Globus pallidus (tissue), 1 donor: ENCODE results near the gene C1QA.
"Not testable (repeated sequence)": the region's sequence is repeated elsewhere in the genome, so short reads cannot be mapped to it uniquely, and the experiment has no call there.

Source experiments
- DNase-seq: peaks from one replicate; pipeline ENCODE4 v3.0.0-alpha.2; 2015; ENCODE audit warnings: low spot score

C1QA gene

DNA sequence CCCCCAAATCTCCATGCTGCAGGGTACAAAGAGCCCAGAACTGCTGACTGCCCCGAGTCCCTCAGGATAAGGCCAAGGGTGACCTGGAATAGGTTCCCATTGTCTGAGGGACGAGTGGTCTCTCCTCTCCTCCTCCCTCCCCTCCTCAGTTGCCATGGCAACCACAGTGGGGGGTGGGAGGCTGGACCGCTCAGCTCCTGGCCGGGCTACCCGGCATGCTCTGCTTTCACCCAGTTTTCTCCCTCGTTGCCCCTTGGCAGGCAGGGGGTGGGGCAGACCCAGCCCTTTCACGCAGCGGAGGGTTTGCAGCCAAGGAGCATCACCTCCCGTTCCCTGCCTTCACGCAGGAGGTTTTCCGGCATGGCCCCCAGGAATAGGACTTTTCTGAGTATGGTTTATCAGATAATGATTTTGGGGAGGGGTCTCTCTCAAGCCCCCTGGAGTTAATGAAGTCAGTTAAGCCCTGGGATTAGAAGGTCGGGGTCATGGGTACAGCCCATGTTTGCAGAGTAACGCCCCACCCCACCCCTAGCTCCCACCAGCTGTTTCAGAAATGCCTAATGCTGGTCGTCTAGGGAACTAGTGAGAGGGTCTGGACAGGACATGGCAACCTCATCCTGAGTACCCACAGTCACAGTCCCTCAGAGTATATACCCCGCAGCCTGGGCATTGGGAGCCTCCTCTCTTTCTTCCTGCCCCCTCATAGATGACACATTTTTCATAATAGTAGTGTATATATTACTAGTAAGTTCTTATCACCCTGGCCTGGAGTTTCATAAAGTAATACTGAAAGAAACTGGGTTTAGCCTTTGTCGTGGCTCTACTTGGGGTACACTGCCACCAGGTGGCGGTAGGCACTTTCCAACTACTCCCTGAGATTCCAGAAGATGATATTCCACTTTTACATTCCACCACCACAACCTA is 37.3 kb downstream of the C1QA start:
- DNase-seq: peak; percentile 54

DNA sequence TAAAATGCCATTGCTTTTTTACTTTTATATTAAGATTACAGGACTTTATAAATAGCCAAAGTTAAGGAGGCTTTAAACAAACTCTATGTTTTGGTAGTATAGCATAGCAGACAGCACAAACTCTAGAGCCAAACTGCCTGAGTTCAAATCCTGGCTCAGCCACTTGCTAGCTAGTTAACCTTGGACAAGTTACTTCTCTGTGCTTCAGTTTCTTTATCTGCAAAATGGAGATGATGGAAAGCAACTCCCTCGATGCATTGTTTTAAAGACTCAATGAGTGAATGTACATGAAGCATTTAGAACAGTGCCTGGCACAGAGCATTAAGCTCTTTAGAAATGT is 38.0 kb downstream of the C1QA start:
- no peak for DNase-seq

DNA sequence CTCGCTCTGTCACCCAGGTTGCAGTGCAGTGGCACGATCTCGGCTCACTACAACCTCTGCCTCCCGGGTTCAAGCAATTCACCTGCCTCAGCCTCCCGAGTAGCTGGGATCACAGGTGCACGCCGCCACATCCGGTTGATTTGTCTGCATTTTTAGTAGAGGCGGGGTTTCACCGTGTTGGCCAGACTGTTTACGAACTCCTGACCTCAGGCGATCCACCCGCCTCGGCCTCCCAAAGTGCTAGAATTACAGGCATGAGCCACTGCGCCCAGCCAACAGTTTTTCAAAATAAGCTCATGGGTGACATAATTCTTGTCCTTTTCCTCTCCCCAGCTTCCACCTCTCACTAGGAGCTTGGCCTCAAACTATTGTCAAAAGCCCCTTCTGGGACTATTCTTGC is 39.7 kb downstream of the C1QA start:
- not testable (repeated sequence) for DNase-seq

DNA sequence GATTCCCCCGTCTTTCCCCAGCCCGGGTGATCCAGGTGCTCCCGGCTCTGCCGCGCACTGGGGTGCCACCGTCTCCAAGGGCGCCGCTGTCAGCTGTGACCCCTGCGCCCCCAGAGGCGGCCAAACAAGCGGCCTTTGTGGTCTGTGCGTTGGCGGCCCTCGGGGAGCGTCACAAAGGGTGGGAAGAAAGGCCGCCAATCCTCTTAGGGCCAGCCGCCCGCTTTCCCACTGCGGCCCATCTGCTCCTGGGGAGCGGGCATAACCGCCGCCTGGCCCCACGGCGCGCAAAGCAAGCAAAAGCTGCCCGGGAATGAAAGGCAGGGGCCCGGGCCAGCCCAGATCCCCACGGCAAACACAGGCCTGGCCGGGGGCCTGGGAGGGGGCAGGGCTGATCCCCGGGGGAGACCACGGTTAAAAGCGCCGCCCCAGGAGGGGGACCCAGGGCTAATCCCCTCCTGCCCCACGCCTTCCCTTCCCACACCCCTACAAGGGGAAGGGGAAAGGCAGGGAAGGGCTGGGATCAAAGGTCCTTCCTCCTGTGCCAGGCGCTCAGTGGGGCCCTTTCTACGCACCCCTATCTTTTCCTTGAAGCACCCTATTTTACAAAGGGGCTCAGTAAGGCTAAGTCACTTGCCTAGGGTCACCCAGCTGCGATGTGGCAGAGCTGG is 40.6 kb downstream of the C1QA start:
- DNase-seq: no peak

DNA sequence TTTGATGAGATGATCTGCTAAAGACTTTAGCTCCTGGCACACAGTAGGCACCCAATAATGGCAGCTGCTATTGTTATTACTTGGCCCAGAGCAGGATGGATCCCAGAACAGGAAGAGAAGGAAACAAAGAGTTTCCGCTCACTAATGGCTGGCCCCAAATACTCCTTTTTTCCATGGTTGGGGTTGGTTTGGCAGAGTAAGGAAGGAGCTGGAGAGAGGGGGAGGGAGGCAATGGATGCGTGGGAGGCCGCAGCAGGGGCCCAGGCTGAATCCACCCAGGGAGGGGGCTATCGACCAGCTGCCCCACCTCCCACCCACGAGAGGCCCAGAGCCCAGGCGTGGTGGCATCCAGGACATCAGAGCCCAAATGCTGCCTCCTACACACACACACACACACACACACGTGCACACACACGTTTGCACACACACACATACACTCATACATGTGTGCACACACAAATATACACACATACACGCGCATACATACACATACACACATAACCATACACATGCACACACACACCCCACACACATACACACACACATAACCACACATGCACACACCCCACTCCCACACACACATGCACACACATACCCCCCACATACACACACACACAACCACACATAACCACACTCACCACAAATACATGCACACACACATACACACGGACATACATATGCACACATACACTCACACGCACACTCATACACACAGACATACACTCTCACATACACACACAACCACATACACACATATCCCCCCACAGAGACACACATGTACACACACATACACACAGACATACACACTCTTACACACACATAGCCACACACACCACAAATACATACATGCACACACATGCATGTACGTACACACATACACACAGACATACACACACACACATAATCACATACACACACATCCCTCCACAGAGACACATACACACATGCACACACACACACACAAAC is 41.8 kb downstream of the C1QA start:
- DNase-seq: no peak

DNA sequence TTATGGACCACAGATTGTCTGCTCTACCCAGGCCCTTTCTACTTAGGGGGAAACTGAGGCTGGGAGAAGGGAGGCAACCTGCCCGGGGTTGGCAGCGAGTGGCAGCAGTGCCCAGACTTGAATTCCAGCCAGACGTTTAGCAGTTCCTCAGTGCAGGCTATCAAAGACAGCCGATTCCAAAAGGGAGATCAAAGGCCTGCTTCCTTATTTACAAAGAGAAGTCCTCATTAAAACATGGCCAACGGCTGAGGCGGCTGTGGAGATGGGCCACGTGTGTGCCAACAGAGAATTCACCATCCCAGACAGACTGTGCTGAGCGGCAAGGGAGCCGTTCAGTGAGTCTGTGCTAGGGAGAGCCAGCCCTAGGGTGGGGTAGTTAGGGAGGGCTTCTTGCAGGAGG is 44.3 kb downstream of the C1QA start:
- DNase-seq: no peak

DNA sequence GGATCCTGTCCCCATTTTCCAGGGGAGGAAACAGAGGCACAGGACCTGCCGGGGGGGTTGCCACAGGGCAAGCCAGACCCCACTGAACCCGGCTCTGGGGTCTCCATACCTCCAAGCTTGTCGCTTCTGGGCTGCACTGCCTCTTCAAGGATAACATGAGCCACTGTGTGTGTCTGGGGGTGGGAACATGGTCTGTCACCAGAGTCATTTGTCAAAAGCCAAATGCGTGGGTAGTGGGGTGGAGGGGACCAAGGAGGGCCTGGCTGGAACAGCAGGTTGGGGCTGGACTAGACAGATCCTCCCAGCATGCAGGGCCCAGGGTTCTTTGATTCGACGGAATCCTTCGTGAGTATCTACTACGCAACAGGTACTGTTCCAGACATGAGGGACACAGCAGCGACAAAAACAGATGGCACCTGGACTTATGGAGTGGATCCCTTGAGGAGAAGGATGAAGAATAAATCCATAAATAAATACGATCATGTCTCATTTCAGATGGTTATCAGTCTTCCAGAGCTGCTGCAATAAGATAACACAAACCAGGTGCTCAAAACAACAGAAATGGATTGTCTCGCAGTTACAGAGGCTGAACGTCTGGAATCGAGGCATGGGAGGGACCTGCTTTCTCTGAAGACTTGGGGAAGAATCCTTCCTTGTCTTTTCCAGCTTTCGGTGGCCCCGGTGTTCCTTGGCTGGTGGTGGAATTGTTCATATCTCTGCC is 45.3 kb downstream of the C1QA start:
- no peak for DNase-seq

DNA sequence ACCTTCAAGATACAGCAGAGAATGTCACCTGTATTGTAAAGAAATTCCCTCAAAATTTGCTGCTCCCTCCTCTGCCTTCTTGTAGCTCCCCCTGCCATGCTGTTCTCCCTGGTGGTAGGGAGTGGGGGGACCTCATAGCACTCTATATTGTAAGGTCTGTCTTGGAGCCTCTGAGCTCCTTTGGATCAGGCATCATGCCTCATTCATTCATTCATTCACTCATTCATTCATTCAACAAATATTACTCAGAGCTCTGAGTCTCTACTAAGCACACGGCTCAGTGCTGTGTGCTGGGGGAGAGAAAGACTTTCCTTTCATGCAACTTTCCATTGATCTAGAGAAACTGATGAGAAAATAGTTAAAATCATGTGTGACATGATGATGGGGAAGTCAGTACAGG is 47.1 kb downstream of the C1QA start:
- DNase-seq: no peak

DNA sequence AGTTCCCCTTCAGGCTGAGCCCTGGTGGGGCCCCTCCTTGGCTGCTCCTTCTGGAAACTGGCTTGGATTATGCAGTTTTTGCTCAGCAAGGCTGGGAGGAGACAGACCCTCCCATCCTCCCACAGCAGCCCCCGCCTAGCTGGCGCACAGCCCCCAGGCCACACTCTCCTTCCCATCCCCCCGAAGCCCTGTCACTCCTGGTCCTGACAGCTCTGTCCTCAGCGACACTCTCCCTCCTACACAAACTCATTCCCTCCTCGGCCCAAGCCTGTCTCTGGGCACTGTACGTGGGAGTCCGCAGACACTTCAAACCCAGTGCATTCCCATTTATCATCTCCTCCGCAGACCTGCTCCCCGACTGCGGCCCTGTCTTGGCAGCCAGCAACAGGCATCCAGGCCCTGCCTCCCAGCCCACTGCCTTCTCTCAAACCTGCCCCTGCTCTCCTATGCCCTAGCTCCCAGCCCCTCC is 49.2 kb downstream of the C1QA start:
- DNase-seq: no peak

DNA sequence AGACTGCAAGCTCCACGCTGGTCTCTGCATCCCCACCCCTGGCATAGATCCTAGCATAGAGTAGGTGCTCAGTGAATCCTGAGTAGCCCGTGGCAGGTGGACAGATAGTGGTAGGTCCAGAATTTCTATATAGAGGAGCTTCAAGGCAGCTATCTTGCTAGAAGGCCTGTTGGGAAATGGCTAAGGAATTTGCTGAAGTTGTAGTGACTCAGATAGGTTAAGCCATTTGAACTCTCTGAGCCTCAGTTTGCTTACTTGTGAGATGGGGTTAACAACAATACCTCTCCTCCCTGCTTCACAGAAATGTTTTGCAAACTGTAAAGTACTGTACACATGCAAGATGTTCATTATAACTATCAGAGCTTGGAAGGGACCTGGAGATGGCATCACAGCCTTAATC is 50.8 kb downstream of the C1QA start:
- DNase-seq: no peak

DNA sequence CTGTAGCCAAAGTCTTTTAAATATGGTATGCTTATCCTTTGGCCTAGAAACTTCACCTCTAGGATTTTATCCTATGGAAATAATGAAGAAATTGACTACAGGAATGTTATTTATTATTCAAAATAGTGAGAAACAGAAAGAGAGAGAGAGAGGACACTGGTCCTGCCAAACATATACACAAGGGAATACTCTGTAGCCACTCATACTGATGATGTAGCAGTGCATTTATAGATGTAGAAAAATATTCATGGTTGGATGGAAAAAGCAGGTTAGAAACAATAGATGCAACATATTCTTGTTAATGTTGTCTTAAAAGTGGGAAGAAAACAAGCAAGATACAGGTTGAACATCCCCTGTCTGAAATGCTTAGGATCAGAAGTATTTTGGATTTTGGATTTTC is 52.0 kb downstream of the C1QA start:
- DNase-seq: no peak
